Brain microvascular endothelial cell (primary cell): ENCODE data around the gene TBC1D1.

Experiments used
- DNase-seq: peaks from one replicate; pipeline ENCODE4 v3.0.0-alpha.2; 2020
- H3K27ac ChIP-seq: fragments of 250-450 bp; sonication (Bioruptor Pico); 2 replicates; pipeline ENCODE4 v1.5.1; 2020; ENCODE audit warnings: mild to moderate bottlenecking, moderate library complexity
- H3K27me3 ChIP-seq: fragments of 250-450 bp; sonication (Bioruptor Pico); replicated peaks from 2 replicates; pipeline ENCODE4 v1.5.1; 2020; ENCODE audit warnings: mild to moderate bottlenecking
- H3K36me3 ChIP-seq: fragments of 250-450 bp; sonication (Bioruptor Pico); replicated peaks from 2 replicates; pipeline ENCODE4 v1.5.1; 2020; ENCODE audit warnings: mild to moderate bottlenecking
- H3K4me3 ChIP-seq: 2 replicates; pipeline ENCODE4 v1.5.1; 2011; ENCODE audit warnings: low read depth, mild to moderate bottlenecking, control low read depth, low read length, moderate library complexity
- in situ Hi-C: cut with HindIII; loops from 2 replicates; pipeline ENCODE4 v1.10.0; 2017; ENCODE audit warnings: low sequenced_read_pairs, low pct_ligation_motif_present
- TF ChIP-seq, protein P1 (sequence below): IDR thresholded peaks from 2 replicates; pipeline ENCODE4 v1.5.1; 2011; ENCODE audit warnings: low read depth, mild to moderate bottlenecking, moderate library complexity, low read length, control low read depth, inconsistent platforms; ENCODE audit errors: missing control alignments

The TBC1D1 gene

DNA sequence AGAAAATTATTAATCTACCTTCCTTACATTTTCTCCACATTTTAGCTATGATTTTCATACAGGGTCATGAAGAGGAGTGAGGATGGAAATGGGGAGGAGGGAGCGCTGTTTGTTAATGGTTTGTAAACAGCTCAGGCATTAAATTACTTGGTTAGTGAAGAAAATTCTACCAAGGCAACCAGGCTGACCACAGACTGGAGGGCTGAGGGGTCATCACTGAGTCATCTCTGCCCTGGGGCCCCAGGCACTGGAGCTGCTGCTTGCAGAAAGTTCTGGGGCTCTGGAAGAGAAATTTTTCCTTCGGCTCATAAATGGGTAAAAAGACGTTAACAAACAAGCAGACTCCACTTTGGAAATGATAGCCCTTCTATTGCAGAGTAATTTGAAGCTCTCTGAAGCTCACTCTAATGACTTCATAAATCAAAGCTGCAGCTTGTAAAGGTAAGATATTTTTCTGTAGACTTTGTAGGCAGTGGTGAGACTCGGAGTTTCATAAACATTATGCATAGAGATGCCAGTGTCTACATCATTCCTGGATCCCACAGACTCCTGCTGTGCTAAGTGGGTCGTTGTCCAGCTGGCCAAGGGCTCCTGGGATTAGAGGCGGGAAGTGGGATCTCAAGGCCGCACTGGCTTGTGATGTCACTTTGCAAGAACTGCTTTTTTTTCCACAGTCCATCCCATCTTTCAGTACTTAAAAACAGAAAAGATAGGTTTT lies 228.9 kb downstream of the TBC1D1 start:
- Histone ChIP-seq H3K27me3 (no peaks in the 10 kb centered on the region), H3K36me3 (peaks cover 7% of the 10 kb centered on the region), H3K4me3 (no peak overlapping the region), H3K27ac (peak overlapping the region; percentile 69)
- peak; percentile 82 for DNase-seq
- TF ChIP-seq, protein P1, sequence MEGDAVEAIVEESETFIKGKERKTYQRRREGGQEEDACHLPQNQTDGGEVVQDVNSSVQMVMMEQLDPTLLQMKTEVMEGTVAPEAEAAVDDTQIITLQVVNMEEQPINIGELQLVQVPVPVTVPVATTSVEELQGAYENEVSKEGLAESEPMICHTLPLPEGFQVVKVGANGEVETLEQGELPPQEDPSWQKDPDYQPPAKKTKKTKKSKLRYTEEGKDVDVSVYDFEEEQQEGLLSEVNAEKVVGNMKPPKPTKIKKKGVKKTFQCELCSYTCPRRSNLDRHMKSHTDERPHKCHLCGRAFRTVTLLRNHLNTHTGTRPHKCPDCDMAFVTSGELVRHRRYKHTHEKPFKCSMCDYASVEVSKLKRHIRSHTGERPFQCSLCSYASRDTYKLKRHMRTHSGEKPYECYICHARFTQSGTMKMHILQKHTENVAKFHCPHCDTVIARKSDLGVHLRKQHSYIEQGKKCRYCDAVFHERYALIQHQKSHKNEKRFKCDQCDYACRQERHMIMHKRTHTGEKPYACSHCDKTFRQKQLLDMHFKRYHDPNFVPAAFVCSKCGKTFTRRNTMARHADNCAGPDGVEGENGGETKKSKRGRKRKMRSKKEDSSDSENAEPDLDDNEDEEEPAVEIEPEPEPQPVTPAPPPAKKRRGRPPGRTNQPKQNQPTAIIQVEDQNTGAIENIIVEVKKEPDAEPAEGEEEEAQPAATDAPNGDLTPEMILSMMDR: no peak
- in situ Hi-C loops: no loop called here

DNA sequence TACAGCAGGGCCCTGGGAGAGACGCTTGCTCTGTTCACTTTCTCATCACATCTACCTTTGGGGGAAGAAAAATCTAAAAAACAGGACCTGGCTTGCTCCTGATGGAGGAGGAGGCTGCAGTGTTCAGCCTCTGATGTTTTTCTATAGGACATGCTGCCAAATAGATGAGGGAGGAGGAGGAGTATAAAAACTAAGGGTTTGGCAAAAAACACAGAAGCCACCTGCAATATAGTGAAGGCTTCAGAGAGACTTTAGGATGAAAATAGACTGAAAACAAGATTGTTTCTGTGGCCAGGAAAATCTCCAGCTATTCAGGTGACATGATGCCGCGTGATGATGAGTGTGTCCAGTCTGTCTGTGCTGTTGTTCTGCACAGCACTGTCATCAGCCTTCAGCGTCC lies 229.9 kb downstream of the TBC1D1 start:
- Histone ChIP-seq H3K36me3 (peaks cover 10% of the 10 kb centered on the region), H3K27me3 (no peaks in the 10 kb centered on the region), H3K4me3 (no peak overlapping the region), H3K27ac (peak overlapping the region; percentile 69)
- TF ChIP-seq, protein P1: no peak
- no peak for DNase-seq
- in situ Hi-C loops: no loop called here

DNA sequence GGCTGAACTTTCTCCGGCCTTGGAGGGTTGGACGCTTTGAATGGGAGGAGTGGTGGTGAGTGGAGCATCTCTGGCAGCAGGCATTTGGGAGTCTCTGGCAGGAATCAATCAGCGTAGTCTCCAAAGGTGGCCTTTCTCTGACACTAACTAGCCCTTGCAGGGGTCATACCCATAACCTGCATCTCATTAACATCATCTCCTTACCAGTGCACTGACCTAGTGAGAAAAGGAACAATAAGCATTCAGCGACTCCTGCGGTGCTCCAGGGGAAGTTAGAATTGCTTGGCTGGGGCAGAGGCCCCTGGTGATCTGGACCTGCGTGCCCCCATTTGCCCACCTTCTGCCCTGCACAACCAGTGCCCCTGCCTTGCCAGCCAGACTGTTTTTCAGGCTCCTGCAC lies 231.2 kb downstream of the TBC1D1 start:
- Histone ChIP-seq H3K36me3 (peaks cover 7% of the 10 kb centered on the region), H3K27me3 (no peaks in the 10 kb centered on the region), H3K4me3 (no peak overlapping the region), H3K27ac (no peak overlapping the region)
- no peak for DNase-seq
- TF ChIP-seq, protein P1: no peak
- in situ Hi-C loops: no loop called here

DNA sequence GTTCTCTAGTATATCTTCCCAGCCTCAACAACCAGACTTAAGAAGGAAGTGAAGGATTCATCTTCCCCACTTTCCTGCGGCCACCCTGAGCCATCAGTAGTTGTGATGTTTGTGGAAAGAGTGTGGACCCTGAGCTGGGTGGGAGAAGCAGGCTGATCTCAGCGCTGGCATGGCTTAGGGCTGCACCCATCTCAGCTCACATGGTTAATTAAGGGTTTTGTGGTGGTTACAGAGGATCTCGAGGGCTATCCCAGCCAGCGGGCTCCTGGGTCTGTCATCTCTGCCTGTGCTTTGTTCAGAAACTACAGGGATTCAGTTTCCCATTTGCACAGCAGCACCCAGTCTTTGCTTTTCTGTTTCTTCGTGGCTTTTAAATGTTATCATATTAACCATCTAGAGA lies 232.7 kb downstream of the TBC1D1 start:
- TF ChIP-seq, protein P1: no peak
- DNase-seq: no peak
- no peak overlapping the region for H3K4me3 ChIP-seq
- in situ Hi-C loops: no loop called here
- H3K27ac ChIP-seq: no peak overlapping the region
- peaks cover 3% of the 10 kb centered on the region for H3K36me3 ChIP-seq
- H3K27me3 ChIP-seq: no peaks in the 10 kb centered on the region

DNA sequence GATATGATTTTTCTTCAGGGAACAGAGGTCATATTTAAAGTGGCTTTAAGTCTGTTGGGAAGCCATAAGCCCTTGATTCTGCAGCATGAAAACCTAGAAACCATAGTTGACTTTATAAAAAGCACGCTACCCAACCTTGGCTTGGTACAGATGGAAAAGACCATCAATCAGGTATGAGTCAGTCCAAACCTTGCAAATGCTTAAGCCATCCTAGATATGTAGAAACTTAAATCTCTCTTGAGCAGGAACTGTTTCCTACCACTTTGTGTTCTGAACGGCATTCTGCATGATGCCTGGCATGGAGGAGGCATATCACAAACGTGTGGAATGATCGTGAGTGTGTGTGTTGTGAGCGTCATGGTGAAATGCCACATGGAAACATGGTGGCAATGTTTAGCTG lies 234.1 kb downstream of the TBC1D1 start:
- Histone ChIP-seq H3K4me3 (no peak overlapping the region), H3K27me3 (no peaks in the 10 kb centered on the region), H3K27ac (no peak overlapping the region), H3K36me3 (peaks cover 2% of the 10 kb centered on the region)
- DNase-seq: no peak
- in situ Hi-C loops: no loop called here
- TF ChIP-seq, protein P1: no peak

DNA sequence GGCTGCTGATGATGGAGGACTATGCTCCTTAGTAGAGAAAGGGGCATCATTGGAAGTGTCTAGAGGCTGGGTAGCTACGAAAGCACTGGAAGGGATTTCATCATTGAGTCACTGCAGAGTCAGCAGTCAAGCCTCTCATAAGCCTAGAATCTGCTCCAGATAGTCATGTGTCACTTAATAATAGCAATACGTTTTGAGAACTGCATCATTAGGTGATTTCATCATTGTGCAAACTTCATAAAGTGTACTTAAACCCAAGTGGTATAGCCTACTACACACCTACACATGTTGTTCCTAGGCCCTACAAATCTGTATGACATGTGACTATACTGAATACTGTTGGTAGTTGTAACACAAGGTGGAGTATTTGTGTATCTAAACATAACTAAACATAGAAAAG lies 234.9 kb downstream of the TBC1D1 start:
- DNase-seq: no peak
- Histone ChIP-seq H3K36me3 (peaks cover 2% of the 10 kb centered on the region), H3K27me3 (no peaks in the 10 kb centered on the region), H3K27ac (no peak overlapping the region), H3K4me3 (no peak overlapping the region)
- TF ChIP-seq, protein P1: no peak
- in situ Hi-C loops: no loop called here
